Activated CD4-positive, alpha-beta T cell treated with anti-CD3 and anti-CD28 coated beads, Interleukin-2, amount 50 U/mL, for 16 hours (primary cell): ENCODE results near the gene EEF2.

Experiments used
- DNase-seq: peaks from one replicate; pipeline ENCODE4 v3.0.0-alpha.2; 2020

Gene EEF2

DNA sequence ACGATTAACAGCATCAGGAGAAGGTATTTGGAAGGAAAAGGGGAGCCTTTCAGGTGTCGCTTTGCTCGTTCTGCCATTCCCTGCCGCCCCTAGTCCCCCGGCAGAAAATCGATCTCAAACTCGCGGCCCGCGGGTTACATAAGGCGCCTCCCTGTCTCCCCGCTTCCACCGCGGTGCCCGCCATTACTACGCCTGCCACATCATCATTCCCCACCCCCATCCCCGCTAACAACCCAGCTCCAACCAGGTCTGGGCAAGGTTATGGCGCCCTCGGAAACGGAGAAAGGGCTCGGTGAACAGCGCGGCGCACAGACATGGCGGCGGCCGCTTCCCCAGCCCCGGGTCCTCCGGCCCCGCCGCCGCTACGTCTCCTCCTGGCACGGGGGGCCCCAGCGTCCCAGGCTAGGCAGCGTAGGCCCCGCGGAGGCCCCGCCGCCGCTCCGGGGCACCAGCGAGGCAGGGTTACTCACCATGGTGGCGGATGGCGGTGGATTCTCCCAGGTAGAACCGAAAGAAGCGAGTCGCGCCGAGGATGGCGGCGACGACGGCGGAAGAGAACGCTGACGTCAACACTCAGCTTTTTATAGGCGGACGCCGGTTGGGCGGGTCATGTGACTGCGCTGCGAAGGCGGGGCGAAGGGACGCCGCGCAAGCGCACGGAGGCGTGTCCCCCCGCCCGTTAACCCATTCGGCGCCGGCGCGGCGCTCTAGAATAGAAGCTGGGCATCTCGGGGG is at the start of gene EEF2:
Gene EEF2 (minus strand): TSS at position 556 of the 735 bp plus-strand sequence. CDS start 83 bp downstream, at position 473.
- DNase-seq: peak; percentile 94

DNA sequence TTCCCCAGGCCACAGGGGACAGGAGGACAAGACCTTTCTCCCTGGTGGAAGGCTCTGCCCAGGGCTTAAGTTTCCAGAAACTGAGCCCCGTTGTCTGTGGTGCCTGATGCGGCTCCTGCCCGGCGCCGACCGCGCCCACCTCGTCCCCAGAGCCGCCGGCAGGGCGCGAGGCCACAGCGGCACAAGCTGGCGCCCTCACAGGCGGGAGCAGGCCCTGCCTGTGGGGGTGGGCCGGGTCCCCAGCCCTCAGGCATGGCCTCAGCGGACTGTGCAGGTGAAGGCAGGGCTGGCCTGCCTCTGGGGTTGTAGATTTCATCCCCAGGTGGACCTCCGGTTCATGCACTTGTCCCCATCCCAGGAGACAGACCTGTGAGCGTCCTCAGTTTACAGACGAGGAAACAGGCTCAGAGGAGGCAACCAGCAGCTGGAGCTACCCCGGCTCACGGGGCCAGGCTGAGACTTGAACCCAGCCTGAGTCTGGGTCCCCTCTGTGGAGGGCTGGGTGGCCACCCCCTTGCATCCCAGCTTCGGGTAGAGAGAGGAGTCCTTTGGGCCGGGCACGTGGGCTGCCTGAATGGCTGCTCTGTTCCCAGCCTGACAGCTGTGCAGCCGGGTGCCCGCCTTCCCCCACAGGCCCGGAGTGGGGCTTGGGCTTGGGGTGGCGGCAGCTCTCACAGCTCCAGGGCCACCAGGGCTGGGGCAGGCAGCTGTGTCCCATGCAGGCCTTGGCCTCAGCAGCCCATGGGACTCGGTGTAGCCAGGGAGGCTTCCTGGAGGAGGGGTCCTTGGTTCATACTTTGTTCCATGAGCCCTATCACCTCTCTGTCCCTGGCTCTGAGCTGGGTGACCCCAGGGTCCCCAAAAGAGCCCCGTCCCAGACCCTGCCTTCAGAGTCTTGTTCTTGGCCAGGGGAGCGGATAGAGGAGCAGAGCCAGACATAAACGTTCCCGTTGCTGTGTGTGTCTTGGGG is 49.1 kb upstream of the EEF2 start:
- DNase-seq: no peak

DNA sequence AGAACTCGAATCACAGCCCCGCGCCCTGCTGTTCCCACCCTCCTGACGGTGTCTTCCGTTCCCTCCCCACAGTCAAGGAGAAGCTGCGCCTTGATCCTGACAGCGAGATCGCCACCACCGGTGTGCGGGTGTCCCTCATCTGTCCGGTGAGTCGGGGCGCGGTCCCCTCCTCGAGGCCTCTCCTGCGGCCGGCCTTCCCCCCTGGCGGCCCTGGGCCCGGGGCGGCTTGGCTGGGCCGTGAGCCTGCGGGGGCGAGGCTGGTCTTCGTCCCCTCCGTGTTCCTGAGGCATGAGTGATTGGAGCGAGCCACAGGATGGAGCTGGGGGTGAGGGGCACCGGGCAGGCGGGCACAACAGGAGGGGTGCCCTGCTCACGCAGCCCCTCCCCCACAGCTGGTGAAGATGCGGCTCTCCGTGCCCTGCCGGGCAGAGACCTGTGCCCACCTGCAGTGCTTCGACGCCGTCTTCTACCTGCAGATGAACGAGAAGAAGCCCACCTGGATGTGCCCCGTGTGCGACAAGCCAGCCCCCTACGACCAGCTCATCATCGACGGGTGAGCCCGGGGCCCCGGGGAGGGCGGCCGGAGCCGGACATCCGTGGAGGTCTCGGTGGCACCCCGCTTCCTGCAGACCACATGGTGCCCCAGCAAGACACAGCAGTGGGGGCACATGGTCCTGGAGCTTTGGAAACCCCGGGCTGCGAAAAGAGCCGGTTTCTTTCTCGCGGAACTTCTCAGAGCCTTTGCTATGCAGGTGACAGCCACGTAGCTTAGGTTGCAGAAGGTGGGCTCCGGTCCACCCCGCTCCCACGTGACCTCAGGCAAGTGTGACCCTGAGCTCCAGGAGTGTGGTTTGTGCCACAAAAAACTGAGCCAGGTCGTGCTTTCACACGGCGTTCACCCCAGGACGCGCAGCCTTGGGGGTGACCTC is 48.0 kb upstream of the EEF2 start:
- no peak for DNase-seq

DNA sequence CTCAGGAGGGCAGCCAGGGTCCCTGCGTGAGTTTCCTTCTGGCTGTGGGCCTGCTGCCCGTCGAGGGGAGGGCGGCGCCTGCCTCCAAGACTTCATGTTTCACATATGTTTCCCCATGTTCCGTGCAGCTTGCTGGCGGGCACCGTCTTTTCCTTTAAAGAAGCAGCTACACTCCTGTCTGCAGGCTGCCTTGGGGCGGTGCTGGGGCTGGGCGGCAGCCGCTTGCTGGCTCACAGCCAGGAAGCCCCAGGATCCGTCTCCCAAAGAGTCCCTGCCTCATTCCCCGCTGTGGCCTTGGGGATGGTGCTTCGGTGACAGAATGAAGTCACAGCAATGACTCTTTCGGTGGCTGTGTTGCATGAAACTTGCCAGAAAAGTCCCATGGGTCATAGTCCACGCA is 47.2 kb upstream of the EEF2 start:
- no peak for DNase-seq

DNA sequence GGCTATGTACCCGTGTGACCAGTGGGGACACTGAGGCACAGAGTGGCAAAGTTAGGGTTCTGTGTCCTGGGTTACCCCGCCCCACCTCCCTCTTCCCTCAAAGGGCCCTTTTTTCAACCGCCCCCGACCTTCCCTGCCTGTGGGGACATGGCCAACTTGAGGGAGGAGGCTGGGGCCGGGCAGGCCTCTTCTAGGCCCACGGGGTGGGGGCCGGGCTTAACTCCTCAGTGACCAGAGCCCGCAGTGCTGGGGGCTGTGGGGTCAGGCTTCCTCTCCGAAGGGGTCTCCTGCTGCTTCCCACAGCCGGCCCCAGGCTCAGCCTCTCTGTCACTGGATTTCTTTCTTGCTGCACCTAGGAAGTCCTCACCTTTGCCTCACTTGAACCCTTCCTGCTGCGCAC is 46.2 kb upstream of the EEF2 start:
- no peak for DNase-seq

DNA sequence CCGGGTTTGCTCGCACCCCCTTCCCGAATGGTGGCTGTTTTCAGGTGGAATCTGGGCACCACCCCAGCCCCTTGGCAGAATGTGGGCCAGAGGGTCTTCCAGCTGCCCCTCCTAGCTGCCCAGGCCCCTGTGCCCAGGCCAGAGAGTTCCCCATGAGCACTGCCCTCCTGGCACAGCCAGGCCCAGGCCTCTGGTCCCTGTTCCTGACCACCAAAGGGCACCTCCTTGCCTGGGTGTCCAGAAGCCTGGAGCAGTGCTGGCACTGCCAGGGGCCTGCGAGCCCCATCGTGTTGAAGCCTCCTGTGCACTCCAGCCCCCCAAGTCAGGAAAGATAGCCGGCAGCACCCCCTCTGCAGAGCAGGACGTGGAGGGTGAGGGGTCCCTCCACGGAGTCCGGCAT is 45.7 kb upstream of the EEF2 start:
- no peak for DNase-seq

DNA sequence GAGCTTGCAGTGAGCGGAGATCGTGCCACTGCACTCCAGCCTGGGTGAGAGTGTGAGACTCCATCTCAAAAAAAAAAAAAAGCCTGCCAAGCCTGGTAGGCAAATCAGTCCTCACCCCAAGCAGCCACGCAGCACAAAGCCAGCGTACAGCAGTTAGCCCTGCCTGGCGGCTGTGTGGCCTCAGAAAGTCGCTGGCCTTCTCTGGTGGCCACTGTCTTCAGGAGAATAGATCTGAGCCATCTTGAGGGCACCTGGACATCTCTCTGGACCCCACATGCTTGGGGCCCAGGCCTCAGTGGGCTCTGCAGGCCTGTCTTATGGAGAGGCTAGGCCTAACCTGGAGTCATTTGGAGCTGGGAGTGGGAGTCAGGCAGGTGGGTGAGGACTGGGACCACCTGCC is 45.3 kb upstream of the EEF2 start:
- DNase-seq: no peak

DNA sequence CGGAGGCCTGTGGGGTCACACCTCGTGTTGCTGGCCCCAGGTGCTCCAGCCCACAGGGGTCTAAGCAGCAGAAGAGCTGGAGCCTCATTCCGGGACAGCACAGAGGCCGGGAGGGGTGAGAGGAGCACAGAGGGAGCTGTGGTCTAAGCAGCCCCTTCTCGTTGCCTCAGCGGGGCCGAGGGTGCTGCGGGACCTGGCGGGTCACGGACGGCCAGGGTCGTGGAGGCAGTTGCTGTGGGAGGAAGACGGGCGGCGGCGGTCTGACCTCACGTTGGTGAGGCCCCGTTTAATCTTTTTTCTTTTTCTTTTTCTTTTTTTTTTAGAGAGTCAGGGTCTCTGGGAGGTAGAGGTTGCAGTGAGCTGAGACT is 44.0 kb upstream of the EEF2 start:
- DNase-seq: no peak

DNA sequence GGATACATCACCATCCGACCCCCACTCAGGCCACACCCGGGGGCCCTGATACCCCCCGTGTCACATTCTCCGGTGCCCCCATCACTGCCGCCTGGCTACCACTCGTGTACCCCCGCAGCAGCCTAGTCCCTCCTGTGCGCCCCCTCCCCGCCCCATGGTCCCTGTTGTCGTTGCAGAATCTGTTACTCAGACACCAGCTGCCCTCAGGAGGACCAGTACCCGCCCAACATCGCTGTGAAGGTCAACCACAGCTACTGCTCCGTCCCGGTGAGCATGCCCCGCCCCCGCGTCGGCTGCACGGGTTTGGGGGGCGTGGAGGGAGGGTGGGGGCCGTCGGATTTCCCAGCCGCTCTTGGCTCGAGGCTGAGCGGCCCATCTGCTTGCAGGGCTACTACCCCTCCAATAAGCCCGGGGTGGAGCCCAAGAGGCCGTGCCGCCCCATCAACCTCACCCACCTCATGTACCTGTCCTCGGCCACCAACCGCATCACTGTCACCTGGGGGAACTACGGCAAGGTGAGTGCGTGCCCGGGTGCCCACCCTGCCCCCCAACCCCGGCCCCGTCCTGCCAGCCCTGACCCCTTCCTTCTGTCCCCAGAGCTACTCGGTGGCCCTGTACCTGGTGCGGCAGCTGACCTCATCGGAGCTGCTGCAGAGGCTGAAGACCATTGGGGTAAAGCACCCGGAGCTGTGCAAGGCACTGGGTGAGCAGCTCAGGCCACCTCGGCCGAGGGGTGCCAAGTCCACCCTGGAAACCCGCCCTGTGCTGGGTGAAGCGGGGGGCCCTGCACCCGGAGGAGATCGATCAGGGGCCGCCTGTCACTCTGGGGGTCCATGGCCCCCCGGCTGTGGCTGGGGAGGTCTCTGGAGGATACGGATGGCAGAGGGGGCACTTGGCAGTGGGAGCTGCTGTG is 43.3 kb upstream of the EEF2 start:
- DNase-seq: no peak

DNA sequence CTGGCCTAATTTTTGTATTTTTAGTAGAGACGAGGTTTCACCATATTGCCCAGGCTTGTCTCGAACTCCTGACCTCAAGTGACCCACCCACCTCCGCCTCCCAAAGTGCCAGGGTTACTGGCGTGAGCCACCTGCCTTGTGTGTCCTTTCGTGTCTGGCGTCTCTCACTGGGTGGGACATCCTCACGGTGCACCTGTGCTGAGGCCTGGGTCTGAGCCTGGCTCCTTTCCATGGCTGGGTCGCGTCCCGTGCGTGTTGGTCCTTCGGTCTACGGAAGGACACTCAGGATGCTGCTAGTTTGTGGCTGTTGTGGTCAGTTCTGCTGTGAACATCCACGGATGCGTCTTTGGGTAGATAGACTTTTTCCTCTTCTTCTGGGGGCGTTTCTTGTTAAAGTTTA is 41.9 kb upstream of the EEF2 start:
- DNase-seq: no peak

DNA sequence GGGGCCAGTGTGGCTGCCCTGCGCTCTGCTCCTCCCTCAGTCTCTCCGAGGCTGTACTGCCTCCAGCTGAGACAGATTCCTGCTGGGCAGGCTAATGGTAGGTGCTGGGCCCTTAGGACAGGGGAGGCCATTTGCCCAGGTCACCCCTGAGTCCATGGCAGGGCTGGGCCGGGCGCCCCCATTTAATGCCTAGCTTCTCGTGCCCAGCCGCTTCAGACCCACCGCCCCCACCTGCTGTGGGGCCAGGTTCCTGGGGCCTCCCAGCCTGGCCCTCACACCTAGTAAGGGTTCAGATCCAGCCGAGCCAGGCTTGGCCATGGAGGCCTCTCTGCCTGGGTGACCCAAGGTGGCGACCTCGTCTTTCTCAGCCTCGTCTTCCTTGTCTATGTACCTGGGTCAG is 40.1 kb upstream of the EEF2 start:
- DNase-seq: no peak

DNA sequence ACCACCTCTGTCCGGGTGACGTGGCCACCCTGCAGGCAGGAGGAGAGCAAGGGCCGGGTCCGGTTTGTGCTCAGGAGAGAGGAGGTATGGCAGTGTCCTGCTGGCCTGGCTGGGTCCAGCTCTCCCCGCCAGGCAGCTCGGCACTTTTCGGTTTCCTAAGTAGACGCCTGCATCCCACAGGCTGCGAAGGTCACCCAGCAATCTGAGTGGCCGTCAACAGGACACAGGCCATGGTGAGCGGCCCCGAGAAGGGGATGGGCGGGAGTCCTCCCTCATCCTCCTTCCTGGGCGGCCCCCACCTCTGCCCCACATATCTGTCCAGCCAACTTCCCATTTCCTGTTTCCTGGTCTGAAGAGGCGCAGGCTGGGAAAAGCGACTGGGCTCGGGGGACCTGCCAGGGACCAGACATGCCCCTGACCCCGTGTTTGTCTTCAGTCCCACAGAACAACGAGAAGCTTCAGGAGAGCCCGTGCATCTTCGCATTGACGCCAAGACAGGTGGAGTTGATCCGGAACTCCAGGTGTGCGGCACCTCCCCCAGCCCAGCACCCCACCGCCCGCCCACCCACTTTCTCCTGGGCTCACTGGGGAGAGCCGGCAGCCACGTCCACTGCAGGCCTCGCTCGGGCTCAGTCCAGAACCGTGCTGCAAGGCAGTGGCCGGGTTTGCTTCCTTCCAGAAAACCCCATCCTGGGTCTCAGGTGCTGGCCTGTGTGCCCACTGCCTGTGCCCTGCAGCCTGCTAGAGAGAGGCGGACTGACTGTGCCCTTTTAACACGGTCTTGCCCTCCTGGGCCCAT is 38.5 kb upstream of the EEF2 start:
- no peak for DNase-seq

DNA sequence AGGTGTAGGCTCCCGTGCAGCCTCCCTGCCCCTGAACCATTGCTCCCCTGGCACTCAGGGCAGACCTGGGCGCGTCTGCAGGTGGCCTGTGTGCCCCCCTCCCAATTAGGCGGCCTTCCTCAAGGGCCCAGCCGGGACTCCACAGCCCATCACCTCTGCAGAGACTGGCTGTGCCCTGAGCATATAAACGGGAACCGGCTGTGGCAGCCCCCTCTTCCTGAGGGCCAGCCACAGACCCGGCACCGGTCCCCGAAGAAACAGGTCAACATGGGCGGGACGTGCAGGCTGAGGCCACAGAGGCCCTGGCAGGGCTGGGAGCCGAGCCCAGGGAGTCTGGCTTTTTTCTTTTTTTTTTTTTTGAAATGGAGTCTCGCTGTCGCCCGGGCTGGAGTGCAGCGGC is 34.3 kb upstream of the EEF2 start:
- DNase-seq: no peak

DNA sequence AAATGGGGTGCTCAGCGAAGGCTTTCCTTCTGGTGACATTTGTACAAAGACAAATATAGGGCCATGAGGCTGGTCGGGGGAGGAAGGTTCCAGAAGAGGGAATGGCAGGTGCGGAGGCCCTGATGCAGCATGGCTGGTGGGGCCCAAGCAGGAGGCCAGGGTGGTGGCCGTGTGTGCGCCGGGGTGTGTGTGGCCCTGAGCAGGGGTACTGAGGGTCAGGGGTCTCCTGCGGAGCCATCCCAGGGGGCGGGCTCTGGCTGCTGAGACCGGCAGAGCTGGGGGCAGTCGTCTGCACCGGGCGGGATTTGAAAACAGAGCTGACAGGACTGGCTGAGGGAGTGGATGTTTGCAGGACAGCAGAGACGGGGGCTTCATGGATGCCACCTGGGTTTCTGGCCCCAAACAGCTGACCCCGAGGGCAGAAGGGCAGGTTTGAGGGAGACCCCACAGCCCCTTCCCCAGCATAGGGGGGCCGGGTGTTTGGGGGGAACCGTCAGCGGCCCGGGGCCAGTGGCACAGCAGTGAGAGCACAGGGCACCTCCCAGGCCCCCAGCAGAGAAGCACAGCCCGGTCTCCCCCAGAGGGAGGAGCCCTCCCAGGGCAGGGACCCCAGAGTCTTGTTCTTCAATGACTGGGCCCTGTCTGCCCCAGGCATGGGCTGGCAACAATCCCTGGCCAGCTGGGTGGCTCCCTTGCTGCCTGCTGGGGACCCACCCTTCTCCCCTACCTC is 33.7 kb upstream of the EEF2 start:
- DNase-seq: no peak

DNA sequence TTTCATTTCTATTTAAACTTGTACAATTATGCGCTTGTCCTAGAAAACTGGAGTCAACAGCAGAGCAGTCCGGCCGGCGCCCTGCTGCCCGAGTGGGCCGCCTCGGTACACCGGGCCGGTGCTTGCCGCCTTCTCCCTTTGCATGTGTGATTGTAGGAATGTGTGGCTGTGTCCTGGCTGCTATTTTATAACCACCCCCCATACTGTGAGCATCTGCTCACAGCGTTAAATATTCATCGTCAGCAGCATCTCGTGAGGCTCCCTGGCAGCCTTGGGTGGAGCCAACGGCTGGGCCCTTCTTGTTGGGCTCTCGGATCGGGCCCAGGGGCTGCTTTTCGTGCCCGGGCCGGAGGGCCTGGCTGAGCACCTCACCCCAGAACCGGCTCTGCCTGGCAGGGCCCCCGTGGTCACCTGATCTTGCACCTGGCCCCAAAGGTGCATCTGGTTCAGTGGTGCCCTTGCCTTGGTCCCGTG is 32.9 kb upstream of the EEF2 start:
- DNase-seq: no peak

DNA sequence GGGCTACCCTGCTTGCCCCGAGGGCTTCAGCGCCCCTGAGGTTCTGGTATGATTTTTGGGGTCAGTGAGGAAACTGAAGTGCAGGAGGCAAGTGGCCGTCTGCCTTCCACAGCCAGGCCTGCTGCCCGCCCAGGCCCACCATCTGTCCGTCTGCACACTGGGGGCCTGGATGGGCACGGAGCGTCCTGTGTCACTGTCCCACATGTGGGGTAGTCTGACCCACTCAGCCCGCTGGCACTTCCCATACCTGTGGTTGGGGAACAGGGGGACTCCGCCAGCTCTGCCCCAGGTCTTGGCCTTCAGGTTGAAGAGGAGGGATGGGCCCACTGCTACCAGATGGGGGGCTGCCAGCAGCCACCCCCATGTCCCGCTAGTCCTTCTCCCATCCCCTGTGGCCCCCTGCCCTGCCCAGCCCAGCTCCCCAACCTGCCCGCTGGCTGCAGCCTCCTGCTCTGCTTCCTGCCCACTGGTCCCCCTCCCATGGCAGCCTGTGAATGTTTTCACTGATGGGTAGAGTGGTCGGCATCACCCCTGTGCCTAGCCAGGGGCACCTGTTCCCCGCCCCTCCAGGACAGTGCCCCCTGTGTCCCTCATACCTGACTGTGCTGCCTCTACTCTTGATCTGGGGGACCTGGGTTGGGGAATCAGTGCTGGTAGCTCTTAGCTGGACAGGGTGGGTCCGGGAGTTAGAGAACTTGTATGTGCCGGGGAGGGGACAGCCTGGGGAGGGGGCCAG is 31.8 kb upstream of the EEF2 start:
- no peak for DNase-seq

DNA sequence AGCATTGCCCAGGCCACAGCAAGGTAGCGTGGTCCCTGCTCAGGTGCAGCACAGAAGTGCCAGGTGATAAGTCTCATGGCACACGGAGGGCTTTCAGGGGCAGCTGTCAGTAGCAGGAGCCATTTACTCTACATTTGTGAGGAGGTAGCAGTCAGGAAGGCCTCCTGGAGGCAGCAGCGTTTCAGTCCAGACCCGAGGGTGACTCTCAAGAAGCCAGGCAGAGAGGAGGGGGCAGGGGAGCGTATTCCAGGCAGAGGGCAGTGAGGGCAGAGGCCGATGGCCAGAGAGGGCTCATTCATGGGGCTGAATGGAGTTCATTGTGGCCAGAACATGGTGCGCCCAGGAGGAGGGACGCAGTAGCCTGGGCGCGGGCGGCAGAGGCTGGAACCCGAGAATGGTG is 31.2 kb upstream of the EEF2 start:
- no peak for DNase-seq

DNA sequence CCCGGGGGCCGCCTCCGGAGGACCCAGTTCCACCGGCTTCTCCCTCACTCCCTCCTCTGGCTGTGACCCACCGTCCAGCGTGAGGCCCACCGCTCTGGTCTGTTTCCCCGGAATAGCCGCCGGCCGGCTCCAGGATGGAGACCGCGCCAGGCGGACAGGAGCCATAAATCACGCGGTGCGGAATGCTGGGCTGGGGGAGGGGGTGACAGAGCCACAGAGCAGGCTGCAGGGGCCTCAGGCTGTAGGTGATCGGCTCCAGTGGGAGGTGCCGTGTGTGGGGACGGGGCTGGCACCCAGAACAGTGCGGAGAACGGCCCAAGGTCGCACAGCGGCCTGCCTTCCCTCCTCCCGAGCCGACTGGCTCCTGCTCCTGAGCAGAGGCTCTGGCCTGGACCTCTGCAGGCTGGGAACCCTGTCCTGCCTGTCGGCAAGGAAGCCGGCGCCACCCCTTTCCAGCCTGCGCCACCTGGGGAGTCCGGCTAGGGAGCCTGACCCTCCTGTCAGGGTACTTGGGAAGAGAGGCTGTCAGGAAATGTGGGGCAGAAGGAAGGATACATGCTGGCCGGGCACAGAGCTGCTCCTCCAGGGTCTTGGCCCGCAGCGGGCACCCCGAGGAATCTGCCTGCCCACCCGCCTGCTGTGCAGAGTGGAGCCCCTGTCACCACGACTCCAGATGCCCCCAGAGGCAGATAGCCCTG is 30.6 kb upstream of the EEF2 start:
- no peak for DNase-seq
